KG1 (cell line): Measurements from ENCODE around the gene POU2AF1.

Source experiments
- DNase-seq: peaks from one replicate; lab custom pipeline; 2025; lab: John Stamatoyannopoulos, UW

POU2AF1 gene

DNA sequence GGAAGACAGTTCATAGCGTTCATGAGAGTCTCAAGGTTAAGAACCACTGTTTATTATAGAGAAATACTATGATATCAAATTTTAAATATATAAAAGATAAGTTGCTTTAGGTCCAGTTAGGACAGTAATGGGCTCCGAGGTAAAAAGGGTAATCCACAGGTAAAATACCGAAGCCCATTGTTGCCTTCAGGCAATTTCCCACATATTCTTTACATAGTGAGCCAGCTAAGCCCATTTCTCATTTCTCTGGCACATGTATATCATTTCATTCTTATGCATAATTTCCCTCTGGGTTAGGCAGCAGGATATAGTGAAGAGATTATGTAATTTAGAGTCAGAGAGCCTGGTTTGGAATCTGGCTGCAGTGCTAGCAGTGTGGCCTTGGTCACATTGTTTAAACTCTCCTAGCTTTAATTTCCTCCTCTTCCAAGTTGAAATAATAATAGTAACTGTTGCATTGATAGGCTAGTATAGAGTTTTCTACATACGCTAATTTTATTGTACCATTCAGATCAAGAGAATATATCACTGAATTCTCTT is 7.6 kb upstream of the POU2AF1 start:
- no peak for DNase-seq

DNA sequence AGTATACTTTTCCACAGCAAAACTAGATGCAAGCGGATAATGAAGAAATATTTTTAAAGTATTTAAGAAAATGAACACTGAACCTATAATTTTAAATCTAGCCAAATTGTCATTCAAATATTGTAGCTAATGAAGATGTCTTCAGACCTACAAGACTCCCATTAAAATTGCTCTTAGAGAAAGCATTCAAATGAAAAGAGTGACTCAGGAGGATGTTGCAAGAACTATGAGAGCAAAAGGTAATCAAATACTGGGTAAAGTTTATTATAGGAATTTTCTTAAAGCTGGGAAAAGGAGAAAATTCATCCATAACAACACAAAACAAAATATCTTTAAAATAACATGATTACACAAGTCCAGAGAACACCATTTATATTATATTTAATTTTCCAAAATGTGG is 5.4 kb upstream of the POU2AF1 start:
- no peak for DNase-seq

DNA sequence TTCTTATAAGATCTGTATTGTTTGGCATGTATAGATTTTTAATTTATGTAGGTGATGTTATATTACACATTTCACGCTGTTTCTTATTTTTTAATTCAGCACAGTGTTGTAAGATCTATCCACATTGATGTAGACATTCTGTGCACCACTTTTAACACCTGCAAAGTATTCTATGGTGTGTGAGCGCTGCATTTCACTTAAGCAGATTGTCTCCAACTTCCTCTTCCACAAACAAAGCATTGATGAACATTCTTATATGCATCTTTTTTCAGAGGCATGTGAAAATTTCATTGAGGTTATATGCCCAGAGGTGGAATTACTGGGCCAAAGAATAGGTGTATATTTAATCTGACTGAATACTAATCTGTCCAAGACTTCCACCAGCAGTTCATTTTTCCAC is 3.4 kb upstream of the POU2AF1 start:
- no peak for DNase-seq

DNA sequence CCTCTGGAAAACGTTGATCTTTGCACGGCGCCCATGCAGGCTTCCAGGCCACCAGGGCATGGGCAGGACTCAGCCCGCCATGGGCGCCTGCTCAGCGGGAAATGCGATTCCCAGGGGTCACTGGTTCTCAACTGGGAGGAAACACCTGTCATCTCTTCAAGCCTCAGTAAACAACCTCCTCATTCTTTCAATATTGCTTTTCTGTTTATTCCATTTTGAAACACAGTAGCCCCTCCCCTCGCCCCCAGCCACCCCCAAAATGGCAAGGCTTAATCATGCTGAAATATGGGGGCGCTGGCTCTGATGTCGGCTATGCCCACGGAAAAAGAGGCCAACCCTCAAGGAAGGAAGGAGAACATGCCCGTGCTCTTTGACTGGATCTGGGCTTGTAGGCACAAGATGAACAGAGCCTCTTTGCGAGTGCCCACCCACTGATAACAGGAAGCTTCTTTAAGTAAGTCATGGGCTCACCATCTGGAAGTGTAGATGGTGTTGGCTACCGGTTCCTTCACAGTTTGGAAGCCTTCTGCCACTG is 594 bp upstream of the POU2AF1 start:
- no peak for DNase-seq

DNA sequence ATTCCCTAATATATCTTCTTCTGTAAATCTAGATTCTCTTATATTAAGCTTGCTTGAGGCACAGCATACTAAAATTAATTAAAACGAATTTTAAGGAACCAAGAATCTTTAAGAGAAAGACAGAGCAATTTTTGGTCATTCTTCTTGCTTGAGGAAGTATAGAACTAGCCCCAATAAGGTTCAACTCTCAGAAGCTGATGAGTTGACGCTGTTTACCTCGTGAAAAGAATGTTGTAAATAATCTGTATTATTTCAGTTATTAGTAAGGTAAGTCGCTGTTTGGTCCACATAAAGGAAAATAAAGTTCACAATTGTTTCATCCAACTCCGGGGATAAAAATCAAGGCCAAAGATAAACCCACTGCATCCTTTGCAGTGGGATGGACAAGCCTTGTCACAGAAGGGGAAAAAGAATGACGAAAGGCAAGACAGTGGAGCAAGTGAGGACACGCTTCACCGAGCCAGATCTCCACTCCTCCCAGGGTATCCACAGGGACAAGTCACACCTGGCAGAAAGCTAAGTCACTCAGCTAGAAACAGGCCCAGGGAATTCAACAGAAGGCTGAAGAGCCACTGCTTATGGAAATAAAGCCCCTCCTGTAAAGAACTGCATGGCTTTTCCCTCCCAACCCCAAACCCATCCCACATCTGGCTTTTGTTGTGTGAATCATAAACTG is 752 bp downstream of the POU2AF1 start:
- no peak for DNase-seq

- no peak for DNase-seq
Measured at GRCh38 chr11:111376181-111376871, 2.7 kb downstream of the POU2AF1 start.

DNA sequence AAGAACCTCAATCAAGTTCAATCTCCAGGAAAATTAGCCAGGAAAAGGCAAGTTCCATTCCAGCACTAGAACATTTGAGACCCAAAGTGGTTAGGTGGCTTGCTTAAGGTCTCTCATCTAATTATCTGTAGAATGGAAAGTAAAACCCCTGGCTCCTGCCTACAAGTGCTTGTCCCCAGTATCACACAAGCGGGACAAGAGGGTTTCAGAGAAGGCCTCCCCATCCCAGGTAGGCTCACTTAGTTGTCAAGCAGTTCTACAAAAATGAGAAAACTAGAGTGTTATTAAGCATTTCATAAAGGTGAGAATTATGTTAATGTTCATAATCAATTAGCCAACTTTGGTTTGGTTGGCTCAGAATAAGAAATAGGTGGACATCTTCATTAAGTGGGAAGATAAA is 5.5 kb downstream of the POU2AF1 start:
- no peak for DNase-seq

- no peak for DNase-seq
Measured at GRCh38 chr11:111372538-111372937, 6.5 kb downstream of the POU2AF1 start.

DNA sequence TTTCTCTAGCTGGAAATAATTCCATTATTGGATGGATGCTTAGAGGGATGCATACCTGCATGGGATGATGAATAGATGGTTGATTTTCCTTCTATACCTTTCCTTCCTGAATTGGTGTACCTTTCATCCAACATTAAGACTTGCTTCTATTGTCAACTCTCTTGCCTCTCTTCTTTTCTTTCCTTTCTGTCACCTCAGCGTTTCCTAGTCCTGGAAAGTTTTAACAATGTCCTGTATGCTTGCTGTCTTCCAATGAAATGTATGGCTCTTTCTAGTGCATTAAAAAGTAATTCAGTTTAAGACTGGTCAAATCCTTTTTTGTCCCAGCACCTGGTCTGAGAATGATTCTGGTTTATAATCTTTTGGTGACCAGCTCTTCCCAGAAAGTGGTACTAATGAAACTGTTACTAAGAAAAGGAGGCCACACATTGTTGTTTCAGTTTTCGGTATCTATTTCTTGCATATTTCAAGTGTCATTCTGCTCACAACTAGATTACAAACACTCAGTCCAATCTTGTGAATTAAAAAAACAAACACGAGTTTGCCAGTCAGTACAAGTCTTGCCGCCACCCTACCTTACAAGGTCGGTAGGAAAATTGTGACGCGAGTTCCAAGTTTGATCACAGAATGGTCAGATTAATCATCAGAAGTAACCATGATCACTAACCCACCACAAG is 8.0 kb downstream of the POU2AF1 start:
- no peak for DNase-seq

DNA sequence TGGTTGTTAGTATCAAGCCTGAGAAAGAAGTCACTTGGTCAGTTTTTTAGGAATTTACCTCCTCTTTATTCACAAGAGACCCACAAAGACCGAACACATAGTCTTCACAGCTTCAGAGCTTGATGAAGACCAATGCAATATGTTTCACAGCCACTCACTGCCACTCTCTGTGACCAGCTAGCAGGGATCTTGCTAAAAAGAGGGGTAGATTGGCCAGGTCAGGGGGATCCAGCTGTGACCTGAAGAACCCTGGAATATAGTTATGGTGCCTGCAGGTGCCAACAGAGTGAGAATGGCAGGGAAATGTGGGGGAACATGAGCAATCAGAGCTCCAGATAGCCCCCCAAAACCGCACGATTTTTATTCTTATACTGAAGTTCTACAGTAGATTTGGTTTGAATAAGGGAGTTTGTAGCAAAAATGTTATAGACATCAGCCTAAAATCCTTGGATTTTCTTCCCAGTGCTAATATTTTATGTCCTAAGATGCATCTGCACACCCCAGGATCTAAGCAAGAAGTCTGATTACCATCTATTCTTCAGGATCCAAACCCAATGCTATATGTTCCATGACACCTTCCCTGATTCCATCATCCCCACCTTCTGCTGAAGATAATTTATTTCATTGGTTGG is 8.7 kb downstream of the POU2AF1 start:
- no peak for DNase-seq

DNA sequence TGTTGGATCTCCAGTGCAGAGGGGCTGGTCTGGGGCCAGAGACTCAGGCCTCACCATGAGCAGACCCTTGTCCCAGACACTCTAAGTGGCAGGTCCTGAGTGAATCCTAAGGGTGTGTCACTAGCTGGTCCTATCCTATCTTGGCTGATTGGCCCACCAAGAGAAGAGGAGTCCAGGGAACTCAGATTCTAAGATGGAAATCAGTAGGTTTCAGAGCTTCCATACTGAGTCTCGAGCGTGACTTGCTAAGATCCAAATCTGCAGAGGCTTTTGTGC is 10.9 kb downstream of the POU2AF1 start:
- DNase-seq = no peak

DNA sequence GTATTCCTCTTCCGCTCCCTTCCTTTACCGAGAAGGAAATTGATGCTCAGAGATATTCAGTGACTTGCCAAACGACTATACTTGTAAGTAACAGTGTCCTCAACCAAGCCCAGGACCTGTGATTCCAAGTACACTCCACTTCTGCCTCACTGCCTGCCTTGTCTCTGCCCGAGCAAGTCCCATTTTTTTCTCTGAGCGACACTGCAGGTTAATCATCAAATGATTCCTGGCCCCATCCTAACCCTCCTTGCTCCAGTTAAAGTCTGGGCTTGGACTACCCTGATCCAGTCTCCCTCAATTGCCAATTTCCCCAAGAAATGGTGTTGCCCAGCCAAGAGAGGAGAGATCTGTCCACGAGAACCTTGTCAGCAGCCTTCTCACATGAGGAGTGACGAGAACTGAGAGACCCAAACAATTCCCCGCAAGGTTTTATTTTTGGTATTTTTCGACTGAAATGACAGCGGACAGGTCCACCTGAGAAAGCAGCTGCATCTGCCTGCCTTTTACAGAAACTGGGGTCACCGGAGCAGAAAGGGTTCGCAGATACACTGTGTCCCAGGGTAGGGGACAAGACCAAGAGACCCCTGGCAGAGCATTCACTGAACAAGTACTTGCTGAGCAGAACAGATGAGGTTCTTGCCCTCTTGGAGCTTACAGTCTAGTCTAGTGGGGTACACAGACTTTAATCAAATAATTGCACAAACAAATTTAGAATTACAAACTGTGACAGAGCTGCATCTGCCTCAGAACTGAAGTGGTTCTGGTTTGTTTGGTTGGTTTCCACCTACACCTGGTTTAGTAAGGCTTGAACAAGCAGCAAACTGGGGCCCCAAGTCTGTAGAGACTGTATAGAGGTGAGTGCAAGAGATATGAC is 11.4 kb downstream of the POU2AF1 start:
- no peak for DNase-seq

DNA sequence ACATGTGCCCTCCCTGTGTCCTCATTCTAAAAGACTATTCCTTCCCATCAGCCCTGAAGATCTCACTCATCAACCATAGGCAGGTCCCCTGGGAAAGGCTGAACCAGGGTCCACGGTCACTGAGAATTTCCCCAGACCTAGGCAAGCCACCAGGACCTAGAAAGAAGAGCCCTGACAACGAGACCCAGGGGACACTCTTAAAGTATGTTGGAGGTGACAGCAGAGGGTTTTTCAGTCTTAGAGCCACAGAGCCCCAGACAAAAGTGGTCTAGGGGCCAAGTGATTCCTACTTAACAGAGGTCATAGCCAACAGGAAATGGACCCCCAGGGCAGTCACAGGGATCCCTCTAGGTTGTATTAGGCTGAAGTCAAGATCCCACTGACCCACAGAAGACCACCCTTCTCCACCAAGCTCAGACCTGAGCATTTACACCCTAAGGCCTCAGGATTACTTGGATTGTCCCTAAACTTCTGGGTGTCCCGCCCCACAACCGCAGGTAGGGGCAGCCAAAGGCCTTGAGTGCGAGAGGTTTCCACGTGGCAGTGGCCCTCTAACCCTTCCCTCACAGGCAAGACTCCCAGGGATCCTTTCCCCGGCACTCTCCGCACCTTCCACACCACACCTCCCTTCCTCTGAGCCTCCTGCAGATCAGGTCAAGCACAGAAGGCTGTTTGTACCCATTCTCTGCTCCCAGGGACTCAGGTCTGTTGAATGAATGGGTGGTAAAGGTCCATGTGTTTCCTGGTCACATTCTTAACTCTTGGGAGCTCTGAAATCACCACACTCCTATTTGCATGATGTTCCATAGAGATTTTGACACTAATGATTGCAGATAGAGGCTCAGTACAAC is 12.3 kb downstream of the POU2AF1 start:
- DNase-seq = no peak

- DNase-seq = no peak
Measured at GRCh38 chr11:111365722-111366559, 13.1 kb downstream of the POU2AF1 start.

DNA sequence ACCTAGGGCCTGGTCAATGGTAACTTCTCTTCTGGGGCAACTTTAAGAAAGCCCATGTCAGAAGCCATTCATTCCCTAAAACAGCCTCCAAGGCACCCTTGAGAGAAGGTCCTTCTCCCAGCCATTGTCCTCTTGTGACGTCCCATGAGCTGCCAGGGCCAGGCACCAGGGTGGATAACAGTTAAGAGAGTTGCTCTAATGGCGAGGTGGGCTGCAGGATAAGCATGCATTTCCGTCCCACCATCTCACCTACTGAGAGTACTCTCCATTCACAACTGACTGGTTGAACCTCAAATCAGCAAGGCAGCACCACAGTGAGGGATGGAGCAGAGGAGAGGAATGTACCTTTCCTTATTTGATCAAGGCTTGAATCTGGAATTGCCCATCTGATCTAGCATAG is 14.6 kb downstream of the POU2AF1 start:
- DNase-seq = no peak

- DNase-seq = no peak
Measured at GRCh38 chr11:111363985-111364384, 15.1 kb downstream of the POU2AF1 start.

GRCh38 chr11:111362887-111363411 is 16.1 kb downstream of the POU2AF1 start:
- no peak for DNase-seq

DNA sequence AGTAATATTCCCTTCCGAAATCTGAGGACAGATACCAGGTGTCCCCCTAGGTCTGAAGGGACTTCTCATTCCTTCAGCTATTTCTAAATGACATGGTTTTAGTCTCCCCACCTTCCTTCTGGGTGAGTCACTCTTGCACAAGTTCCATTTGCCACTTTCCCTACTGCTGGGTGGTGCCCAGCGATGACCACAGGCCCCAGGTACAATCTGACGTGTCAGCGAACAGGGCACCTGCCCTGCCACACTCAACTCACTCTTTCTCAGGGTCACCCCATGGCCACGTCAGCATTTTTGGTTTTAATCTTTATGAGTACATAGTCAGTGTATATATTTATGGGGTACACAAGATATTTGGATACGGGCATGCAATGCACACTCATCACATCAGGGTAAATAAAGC is 17.2 kb downstream of the POU2AF1 start:
- no peak for DNase-seq

DNA sequence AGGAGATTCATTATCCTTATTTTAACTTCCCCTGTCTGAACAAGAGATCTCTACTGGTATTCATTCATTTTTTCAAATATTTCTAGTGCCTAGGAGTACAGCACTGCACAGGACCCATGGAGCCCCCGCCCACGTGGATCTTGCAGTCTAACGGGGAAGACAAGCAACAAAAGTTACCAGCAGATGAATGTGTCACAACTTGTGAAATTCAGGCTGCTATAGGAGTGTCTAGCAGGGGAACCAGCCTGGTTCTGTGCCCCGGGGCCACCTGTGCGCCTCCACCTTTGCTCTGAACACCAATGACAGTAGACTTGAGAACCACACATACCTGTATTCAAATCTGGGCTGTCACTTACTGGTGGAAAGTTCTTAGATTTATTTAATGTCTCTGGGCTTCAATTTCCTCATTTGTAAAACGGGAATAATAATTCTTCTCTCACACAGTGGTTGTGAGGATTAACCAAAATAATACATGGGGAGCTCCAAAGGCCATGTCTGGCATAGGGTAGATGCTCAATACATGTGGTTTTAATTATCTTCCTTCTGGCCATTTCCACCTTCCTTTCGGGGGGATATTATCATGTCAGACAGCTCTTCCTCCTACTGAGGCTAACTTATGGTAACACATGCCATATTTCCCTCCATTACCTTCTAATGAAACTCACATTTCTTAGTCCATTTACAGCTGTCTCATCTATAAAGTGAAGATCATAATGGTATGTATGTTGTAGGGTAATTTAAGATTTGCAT is 17.8 kb downstream of the POU2AF1 start:
- DNase-seq = no peak
